GM18498 (cell line): ENCODE data around the gene NKX3-2.

Experiments used
- ATAC-seq: cut with Tn5 transposase; IDR thresholded peaks from one replicate; pipeline ENCODE4 v1.9.1; 2021; ENCODE audit warnings: mild to moderate bottlenecking, moderate library complexity; ENCODE audit not compliant: unreplicated experiment

The NKX3-2 gene

GRCh38 chr4:13534344-13535063 is 9.8 kb downstream of the NKX3-2 start:
- no peak for ATAC-seq

DNA sequence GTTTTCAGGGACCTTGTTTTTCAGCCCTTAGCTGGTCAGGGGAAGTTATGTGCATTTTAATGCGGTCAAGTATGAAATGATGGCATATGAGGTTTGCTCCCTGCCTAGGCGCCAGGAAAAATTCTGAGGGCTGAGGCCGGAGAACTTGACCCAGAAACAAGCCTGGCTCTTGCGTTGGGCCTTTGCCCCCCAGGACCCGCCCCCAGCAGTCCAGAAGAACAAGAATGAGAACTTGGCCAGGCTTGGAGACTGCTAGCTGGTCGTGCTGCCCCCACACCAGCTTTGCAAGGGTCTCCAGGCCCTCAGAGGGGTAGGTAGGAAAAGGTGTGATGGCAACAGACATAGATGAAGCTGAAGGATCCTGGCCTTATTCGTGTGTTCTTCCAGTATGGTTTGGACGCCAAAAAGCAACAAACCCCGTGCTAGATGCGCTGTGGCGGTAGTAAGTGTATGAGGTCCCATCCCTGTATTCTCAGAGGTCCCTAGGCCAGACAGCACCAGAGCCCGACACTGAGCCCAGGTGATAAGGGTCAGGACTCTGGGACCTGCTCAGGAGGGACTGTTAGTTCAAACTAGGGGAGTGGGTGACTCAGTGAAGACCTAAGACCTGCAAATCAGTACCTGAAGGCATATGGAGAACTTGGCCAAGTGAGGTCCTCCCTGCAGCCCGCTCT is 10.5 kb downstream of the NKX3-2 start:
- no peak for ATAC-seq

- no peak for ATAC-seq
Measured at GRCh38 chr4:13531625-13531998, 12.7 kb downstream of the NKX3-2 start.

- no peak for ATAC-seq
Measured at GRCh38 chr4:13530823-13531624, 13.3 kb downstream of the NKX3-2 start.

- no peak for ATAC-seq
Measured at GRCh38 chr4:13529128-13529919, 15.0 kb downstream of the NKX3-2 start.

DNA sequence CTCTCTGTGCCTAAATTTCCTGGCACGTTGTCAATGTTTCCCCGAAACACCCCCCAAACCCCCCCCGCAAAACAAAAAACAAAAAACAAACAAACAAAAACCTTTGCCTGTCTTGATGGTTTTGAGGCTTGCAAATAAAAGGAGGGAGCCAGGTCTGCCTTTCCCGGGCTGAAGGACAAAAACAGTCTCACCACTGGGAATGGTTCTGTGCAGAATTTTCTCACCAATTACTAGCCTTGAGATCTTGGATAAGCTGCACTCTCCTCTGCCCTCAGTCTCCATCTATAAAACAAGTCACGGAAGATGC is 15.5 kb downstream of the NKX3-2 start:
- no peak for ATAC-seq

DNA sequence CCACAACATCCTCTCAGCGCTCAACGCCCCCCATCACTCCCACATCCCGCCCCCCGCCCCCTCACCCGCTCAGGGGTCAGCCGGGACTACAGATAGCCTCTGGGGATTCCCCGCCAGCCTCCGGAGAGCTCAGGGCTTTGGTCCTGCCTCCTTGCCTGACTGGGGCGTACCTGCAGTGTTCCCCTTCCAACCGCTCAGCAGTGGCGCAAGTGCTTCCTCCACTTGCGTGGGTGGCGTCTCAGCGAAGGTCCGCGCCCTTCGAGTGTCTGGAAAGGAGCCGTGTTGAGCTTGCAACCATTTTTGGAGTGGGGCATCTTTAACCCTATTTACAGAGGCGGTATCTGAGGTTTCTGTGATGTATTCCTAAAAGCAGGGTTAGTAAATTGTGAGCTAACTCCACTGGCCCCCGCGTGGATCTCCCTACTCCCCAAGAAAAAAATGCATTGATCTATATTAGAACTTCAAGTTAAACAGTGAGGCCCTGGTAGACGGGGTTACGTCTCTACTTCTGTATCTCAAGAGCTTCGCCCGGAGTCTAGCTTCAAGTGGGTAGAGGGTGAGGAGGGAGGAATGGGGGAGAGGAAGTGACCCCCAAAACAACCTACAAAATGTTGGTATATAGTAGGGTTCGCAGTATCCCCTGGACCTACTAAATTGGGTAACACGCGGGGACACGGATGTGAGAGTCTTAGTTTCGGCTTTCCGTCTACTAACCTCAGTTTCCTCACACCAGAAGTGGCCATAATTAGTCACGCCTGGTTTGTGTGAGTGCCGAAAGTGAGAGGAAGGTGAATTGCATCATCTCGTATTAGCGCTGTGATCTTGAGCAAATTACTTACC is 16.1 kb downstream of the NKX3-2 start:
- peak; percentile 75 for ATAC-seq

DNA sequence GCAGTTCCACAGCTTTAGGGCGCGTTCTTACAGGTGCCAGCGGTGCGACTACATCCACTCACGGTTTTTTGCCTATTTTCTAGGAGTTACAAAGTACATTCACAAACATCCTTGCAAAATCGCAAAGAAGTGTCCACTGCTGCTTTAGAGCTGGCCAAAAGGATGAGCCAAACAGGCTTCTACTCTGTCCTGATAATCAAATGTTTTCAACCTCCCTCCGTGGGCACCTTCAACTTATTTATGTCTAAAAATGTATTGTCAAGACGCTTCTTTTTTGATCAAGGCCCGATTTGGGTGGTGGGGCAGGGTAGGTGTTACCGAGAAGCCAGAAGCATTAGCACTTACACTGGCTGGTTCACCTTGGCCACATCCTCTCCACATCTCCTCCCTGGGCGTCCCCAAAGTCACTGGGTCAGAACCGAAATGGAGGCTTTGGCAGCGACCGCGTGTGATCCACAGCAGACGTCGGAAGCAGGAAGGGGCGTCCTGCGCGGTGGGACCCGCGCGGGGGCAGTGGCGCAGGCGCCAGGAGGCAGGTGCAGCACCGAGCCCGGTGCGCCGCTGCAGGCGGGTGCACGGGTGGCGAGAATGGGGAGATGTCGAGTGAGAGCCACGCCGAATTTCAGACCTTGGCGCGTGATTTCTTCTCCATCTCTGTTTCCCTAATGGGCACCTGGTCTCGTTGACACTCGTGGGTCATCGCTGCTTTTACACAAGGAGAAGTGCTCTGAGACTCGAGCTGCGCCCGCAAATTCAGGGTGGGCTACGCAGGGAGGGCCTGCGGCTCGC is 16.9 kb downstream of the NKX3-2 start:
- ATAC-seq = no peak

GRCh38 chr4:13526658-13527057 is 17.6 kb downstream of the NKX3-2 start:
- no peak for ATAC-seq

DNA sequence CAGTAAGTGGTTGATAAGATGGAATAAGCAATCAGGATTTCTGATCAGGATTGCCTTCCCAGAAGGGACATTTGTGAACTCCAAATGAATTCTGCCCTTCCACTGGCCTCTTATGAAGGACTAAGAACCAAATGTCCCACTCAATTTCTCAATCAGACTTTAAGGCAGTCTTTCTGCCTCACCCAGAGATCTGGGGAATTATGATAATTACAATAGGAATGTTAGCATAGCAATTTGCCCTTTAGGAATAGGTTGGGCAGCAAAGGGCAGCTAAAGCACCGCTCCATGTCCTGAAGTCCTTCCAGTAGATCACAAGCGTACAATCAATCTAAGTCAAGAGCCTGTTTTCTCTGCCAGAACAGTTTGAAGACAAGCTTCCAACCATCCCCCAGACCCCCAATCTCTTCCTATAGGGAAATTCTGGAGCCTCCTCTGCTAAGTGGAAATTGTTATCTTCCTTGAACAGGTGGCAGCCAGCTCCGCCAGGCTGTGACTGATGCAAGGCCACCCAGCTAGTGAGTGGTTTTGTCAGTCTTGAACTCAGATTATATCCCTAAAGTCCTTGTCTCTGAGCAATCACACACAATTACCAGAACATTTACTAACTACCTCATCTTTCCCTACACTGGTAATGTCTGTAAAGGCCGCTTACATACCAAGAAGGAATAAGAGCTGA is 18.6 kb downstream of the NKX3-2 start:
- no peak for ATAC-seq

DNA sequence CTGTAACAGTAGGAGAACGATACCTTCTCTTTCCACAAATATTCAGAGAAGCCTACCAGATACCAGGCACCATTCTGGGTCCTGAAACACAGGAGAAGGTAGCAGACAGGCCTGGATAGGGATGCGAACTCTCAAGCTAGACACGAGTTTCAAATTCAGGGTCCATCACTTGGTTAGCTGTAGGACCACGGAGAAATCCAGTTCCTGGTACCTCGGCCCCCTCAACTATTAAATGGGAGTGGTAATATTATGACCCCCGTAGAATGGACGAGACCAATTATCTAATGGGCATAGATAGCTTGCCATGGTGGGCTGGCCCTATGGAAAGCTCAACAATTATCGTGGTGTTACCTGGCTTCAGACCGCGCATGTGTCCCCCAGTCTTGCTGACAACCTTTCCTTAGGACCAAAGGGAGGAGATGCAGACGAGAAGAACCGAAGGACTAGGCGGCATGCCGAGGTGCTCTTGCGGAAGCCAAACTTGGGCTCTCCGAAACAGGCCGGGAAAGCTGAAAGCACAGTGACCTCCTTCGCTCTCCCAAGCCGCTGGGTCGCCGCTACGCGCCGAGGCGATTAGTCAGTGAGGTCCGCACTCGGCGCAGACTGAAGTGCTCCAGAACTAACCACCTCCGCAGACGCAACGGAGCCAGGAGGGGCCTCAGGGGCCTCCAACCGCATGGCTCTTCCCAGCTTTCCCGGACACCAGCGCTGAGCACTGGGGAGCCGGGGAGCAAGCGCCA is 19.6 kb downstream of the NKX3-2 start:
- ATAC-seq = no peak

- no peak for ATAC-seq
Measured at GRCh38 chr4:13523591-13524503, 20.5 kb downstream of the NKX3-2 start.

GRCh38 chr4:13523105-13523477 is 21.2 kb downstream of the NKX3-2 start:
- ATAC-seq = no peak

DNA sequence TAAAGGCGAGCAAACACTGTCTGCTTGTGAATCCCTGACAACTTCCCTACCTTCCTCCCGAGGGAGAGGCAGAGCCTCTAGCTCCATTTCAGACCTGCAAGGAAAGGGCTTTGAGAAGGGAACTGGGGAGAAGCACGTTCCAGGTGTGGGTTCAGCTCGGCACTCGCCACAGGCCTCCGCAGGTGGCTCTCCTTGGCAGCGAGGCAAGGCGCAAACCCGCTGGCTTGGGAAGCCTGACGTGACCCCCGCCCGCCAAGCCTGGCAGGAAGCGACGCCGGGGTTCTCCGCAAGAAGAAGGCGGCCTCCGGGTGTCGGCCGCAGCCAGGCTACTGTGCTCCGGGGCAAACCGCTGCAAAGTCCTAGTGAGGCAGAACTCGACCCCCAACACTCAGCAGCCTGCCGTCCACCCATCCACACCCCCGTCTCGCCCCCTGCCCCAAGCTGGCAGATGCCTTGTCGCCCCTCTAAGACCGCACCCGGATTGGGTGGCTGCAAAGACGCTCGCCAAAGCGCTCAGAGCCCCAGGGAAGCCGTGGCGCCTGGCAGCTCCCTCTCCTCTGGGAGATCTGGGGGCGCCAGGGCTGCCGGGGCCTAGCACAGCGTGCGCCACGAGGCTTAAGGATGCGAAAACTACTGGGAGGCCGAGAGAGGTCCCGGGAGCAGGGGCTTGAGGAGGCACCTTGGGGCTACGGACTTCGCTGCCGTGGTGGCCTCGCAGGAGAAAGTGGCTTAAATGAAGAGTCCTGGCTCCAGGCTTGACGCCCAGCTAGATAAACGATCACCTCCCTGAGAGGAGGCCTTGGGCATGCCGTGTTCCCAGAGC is 21.8 kb downstream of the NKX3-2 start:
- ATAC-seq = peak; percentile 57

GRCh38 chr4:13521047-13521446 is 23.3 kb downstream of the NKX3-2 start:
- ATAC-seq = no peak

DNA sequence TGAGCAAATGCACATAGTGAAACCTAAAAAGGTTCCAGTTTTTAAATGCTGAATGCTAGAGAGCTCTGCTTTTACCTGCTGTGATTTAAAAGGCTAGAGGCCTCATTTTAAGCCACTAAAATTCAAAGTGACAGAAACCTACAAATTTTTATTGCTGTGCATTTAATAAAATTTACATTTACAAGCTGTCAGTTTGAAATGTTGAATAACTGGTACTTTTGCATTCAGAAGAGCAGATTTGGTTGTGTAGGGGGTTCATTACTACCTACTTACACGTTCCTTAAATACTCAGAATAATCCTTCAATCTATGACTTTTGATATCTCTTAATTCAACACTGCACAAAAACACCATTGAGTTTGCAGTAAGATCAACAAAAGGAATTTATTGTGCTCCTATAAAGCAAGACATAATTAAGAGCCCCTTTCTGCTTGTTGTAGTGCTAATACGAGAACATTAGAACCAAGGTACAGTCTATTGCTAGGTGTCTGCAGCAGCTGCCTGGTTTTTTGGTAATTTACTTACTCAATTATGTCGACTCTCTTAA is 27.9 kb downstream of the NKX3-2 start:
- ATAC-seq = no peak
